Measurements from ENCODE around the gene ITGAL. TPM values are rescaled to one million over a fixed set of nuclear protein-coding genes. Genes with fewer than 3 reads are reported as not detected.
A peak's percentile ranks its signal among the peaks of the same experiment; 100 is the strongest.

ITGAL gene
- total RNA-seq, 2 experiments from 2014 or later = 566 to 685 TPM

- CTCF ChIA-PET = interaction anchor here (1.4 to 3.6 kb wide), 2 partner anchors 20 to 125 kb away, joined by 3 to 14 read pairs; partner anchors contain the start of genes DCTPP1 and ZNF747
- no peaks in the 10 kb centered on the region for H3K9me3 Mint-ChIP-seq (ENCODE audit: low read depth)
- H3K36me3 Mint-ChIP-seq = peaks cover 19% of the 10 kb centered on the region
- H3K27me3 Mint-ChIP-seq = no peaks in the 10 kb centered on the region
- no peak overlapping the region for H3K4me3 Mint-ChIP-seq
- H3K27ac Mint-ChIP-seq = no peak overlapping the region
- DNase-seq = no peak
- peaks cover 55% of the 10 kb centered on the region for H3K4me1 Mint-ChIP-seq
- no peak for ATAC-seq
These were observed 82.2 kb downstream of the ITGAL start for GRCh38 chr16:30554557-30555314.

GRCh38 chr16:30555315-30556124 is 83.0 kb downstream of the ITGAL start:
- DNase-seq = no peak
- Mint-ChIP-seq H3K9me3 (ENCODE audit: low read depth) (no peaks in the 10 kb centered on the region), H3K27ac (peak overlapping the region; percentile 49), H3K27me3 (no peaks in the 10 kb centered on the region), H3K4me1 (peaks cover 53% of the 10 kb centered on the region), H3K4me3 (no peak overlapping the region), H3K36me3 (peaks cover 19% of the 10 kb centered on the region)
- CTCF ChIA-PET = interaction anchor here (1.4 to 3.6 kb wide), 2 partner anchors 20 to 126 kb away, joined by 3 to 14 read pairs; partner anchors contain the start of genes DCTPP1 and ZNF747
- no peak for ATAC-seq

- DNase-seq = no peak
- CTCF ChIA-PET = interaction anchor here (1.8 to 3.6 kb wide), 4 partner anchors 21 to 73 kb away, joined by 4 to 60 read pairs (median 16); partner anchors contain the start of gene ZNF747
- Mint-ChIP-seq H3K27ac (peak overlapping the region; percentile 49), H3K9me3 (ENCODE audit: low read depth) (no peaks in the 10 kb centered on the region), H3K27me3 (no peaks in the 10 kb centered on the region), H3K4me1 (peaks cover 53% of the 10 kb centered on the region), H3K4me3 (peak overlapping the region; percentile 60), H3K36me3 (peaks cover 19% of the 10 kb centered on the region)
- ATAC-seq = no peak
These were observed 83.6 kb downstream of the ITGAL start for GRCh38 chr16:30556125-30556473.

GRCh38 chr16:30557707-30557956 is 85.1 kb downstream of the ITGAL start:
- H3K4me3 Mint-ChIP-seq = peak overlapping the region; percentile 83
- H3K36me3 Mint-ChIP-seq = peaks cover 19% of the 10 kb centered on the region
- ATAC-seq (no peak), DNase-seq (no peak)
- no peaks in the 10 kb centered on the region for H3K9me3 Mint-ChIP-seq (ENCODE audit: low read depth)
- CTCF ChIA-PET = interaction anchor here (1.1 to 3.2 kb wide), 16 partner anchors 10 to 148 kb away, joined by 3 to 60 read pairs (median 5); partner anchors contain the start of genes DCTPP1, ZNF688, ZNF747 and ZNF785
- H3K4me1 Mint-ChIP-seq = peaks cover 47% of the 10 kb centered on the region
- peak overlapping the region; percentile 87 for H3K27ac Mint-ChIP-seq
- no peaks in the 10 kb centered on the region for H3K27me3 Mint-ChIP-seq

GRCh38 chr16:30557957-30558788 is 85.6 kb downstream of the ITGAL start, which contains the start of gene ZNF764:
Gene ZNF764, minus strand, starts transcription at chr16:30558374. Its CDS starts 192 bp downstream, at chr16:30558182.
- DNase-seq (peak; percentile 99), ATAC-seq (peak; percentile 96)
- CTCF ChIA-PET = interaction anchor here (0.7 to 3.2 kb wide), 23 partner anchors 9 to 149 kb away, joined by 3 to 60 read pairs (median 4); partner anchors contain the start of genes DCTPP1, PRR14, ZNF688 and ZNF747
- peak within 1 kb of the TSS; percentile 87 for H3K27ac Mint-ChIP-seq
- no peaks in the 10 kb centered on the region for H3K27me3 Mint-ChIP-seq
- H3K36me3 Mint-ChIP-seq = peaks cover 19% of the 10 kb centered on the region
- H3K4me1 Mint-ChIP-seq = peaks cover 41% of the 10 kb centered on the region
- no peaks in the 10 kb centered on the region for H3K9me3 Mint-ChIP-seq (ENCODE audit: low read depth)
- H3K4me3 Mint-ChIP-seq = peak within 1 kb of the TSS; percentile 83

GRCh38 chr16:30558789-30559377 is 86.3 kb downstream of the ITGAL start:
- ATAC-seq (no peak), DNase-seq (no peak)
- CTCF ChIA-PET = interaction anchor here (0.7 to 3.2 kb wide), 15 partner anchors 9 to 150 kb away, joined by 3 to 60 read pairs (median 5); partner anchors contain the start of genes DCTPP1, PRR14, ZNF688 and ZNF747
- Mint-ChIP-seq H3K36me3 (peaks cover 12% of the 10 kb centered on the region), H3K4me3 (peak overlapping the region; percentile 83), H3K9me3 (ENCODE audit: low read depth) (no peaks in the 10 kb centered on the region), H3K27me3 (no peaks in the 10 kb centered on the region), H3K4me1 (peaks cover 34% of the 10 kb centered on the region), H3K27ac (peak overlapping the region; percentile 87)

- CTCF ChIA-PET = no interaction called here
- peak overlapping the region; percentile 34 for H3K4me3 Mint-ChIP-seq
These were observed 87.1 kb downstream of the ITGAL start for GRCh38 chr16:30559690-30560089.

GRCh38 chr16:30561089-30561816 is 88.7 kb downstream of the ITGAL start:
- Mint-ChIP-seq H3K27ac (peak overlapping the region; percentile 86), H3K4me3 (peak overlapping the region; percentile 75), H3K27me3 (no peaks in the 10 kb centered on the region), H3K36me3 (peaks cover 2% of the 10 kb centered on the region), H3K9me3 (ENCODE audit: low read depth) (no peaks in the 10 kb centered on the region), H3K4me1 (peaks cover 24% of the 10 kb centered on the region)
- CTCF ChIA-PET = interaction anchor here (0.9 to 1.6 kb wide), 7 partner anchors 25 to 136 kb away, joined by 3 to 4 read pairs (median 3); partner anchors contain the start of genes DCTPP1 and ZNF747
- ATAC-seq = no peak
- peak; percentile 51 for DNase-seq

More at GRCh38 chr16:30559690-30560089, 87.1 kb downstream of the ITGAL start:
- Mint-ChIP-seq H3K4me1 (peaks cover 28% of the 10 kb centered on the region), H3K9me3 (ENCODE audit: low read depth) (no peaks in the 10 kb centered on the region), H3K36me3 (peaks cover 6% of the 10 kb centered on the region), H3K27me3 (no peaks in the 10 kb centered on the region), H3K27ac (peak overlapping the region; percentile 77)
- ATAC-seq = no peak
- no peak for DNase-seq

- CTCF ChIA-PET = interaction anchor here (0.9 to 1.6 kb wide), 6 partner anchors 25 to 135 kb away, joined by 3 to 4 read pairs (median 3); partner anchors contain the start of genes DCTPP1 and ZNF747
- peak overlapping the region; percentile 86 for H3K27ac Mint-ChIP-seq
- no peaks in the 10 kb centered on the region for H3K27me3 Mint-ChIP-seq
- no peaks in the 10 kb centered on the region for H3K36me3 Mint-ChIP-seq
- peak overlapping the region; percentile 75 for H3K4me3 Mint-ChIP-seq
- H3K9me3 Mint-ChIP-seq (ENCODE audit: low read depth) = no peaks in the 10 kb centered on the region
- DNase-seq = no peak
- no peak for ATAC-seq
- H3K4me1 Mint-ChIP-seq = peaks cover 26% of the 10 kb centered on the region
These were observed 89.5 kb downstream of the ITGAL start for GRCh38 chr16:30562021-30562420.

- Mint-ChIP-seq H3K4me1 (peaks cover 40% of the 10 kb centered on the region), H3K36me3 (peaks cover 2% of the 10 kb centered on the region), H3K9me3 (ENCODE audit: low read depth) (no peaks in the 10 kb centered on the region), H3K27me3 (no peaks in the 10 kb centered on the region), H3K27ac (no peak overlapping the region), H3K4me3 (no peak overlapping the region)
- DNase-seq = no peak
- ATAC-seq = no peak
- CTCF ChIA-PET = interaction anchor here (1.0 to 3.9 kb wide), 4 partner anchors 8 to 33 kb away, joined by 3 to 19 read pairs (median 5); partner anchors contain the start of gene ZNF764
These were observed 93.0 kb downstream of the ITGAL start for GRCh38 chr16:30565526-30565925.

- H3K36me3 Mint-ChIP-seq = peaks cover 2% of the 10 kb centered on the region
- no peaks in the 10 kb centered on the region for H3K27me3 Mint-ChIP-seq
- no peak overlapping the region for H3K4me3 Mint-ChIP-seq
- DNase-seq (no peak), ATAC-seq (no peak)
- CTCF ChIA-PET = interaction anchor here (1.1 to 3.9 kb wide), 3 partner anchors 8 to 30 kb away, joined by 3 to 19 read pairs (median 6); partner anchors contain the start of gene ZNF764
- no peak overlapping the region for H3K27ac Mint-ChIP-seq
- peaks cover 38% of the 10 kb centered on the region for H3K4me1 Mint-ChIP-seq
- no peaks in the 10 kb centered on the region for H3K9me3 Mint-ChIP-seq (ENCODE audit: low read depth)
These were observed 93.4 kb downstream of the ITGAL start for GRCh38 chr16:30565984-30566383.
